Left ventricle myocardium inferior (tissue), 1 donor: ENCODE data around the gene RAB34. TPM values are rescaled to one million over a fixed set of nuclear protein-coding genes. Genes with fewer than 3 reads are reported as not detected.
"Not testable (repeated sequence)": the region's sequence is repeated elsewhere in the genome, so short reads cannot be mapped to it uniquely, and the experiment has no call there.

Experiments
- DNase-seq: peaks from one replicate; pipeline ENCODE4 v3.0.0-alpha.2; 2020
- H3K27ac ChIP-seq: fragments of 200-600 bp; replicated peaks from 2 replicates; pipeline ENCODE4 v1.8.0; 2021
- H3K27me3 ChIP-seq: fragments of 200-600 bp; 2 replicates; pipeline ENCODE4 v1.8.0; 2021; ENCODE audit warnings: low read depth
- H3K36me3 ChIP-seq: fragments of 200-600 bp; 2 replicates; pipeline ENCODE4 v1.8.0; 2021
- H3K4me1 ChIP-seq: fragments of 200-600 bp; 2 replicates; pipeline ENCODE4 v1.8.0; 2021
- H3K4me3 ChIP-seq: fragments of 200-600 bp; 2 replicates; pipeline ENCODE4 v1.8.0; 2021; ENCODE audit warnings: mild to moderate bottlenecking, moderate library complexity
- H3K9me3 ChIP-seq: fragments of 200-600 bp; replicated peaks from 2 replicates; pipeline ENCODE4 v1.8.0; 2021
- intact Hi-C: fragments of 100-400 bp; cut with micrococcal nuclease; formaldehyde crosslinking; loops from one replicate; pipeline ENCODE4 v1.11.0; 2022
- total RNA-seq: library from RNA; stranded (reverse); fragmentation: NEBNext Ultra II Directional; extraction: Animal tissue kit (Norgen Biotek cat#: 25700); gene quantifications from one replicate; pipeline ENCODE4 v1.2.1, GENCODE V29; 2021
- TF ChIP-seq, protein P1 (sequence below): fragments of 200-600 bp; IDR thresholded peaks from 2 replicates; pipeline ENCODE4 v1.8.0; 2021; ENCODE audit warnings: antibody characterized with exemption, mild to moderate bottlenecking, borderline replicate concordance
- donor health status: DM: no; HTN: yes; CAD: no; lungs with severe emphysema.

The RAB34 gene
- total RNA-seq, 1 donor from 2014 or later: 13.1 TPM

DNA sequence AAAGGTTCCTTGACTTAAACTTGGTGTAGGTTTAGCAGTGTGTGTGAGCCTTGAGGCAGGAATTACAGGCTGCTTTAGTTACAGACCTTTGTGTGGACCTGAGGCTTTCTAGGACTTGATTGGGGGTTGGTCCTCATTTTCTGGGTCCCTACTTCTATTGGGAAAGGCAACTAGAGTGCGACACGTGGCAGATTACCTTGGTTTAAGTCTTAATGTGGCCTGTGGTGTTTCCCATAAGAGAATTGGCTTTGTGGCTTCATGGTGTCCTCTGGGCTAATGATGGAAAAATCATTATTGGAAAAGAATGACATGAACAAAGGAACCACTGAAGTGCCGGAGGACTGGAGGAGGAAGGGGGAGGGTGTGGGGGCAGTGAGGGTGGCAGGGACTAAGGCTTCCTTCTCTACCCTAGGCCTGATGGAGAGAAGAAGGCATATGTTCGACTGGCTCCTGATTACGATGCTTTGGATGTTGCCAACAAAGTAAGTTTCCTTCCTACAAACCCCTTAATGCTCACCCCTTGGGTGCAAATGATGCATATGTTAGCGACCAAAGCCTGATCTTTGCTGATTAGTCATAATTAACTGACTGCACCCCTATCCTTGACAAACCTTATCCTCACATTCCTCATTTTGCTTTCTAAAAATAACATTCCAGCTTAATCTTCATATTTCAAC, 5.6 kb upstream of the RAB34 start:
- intact Hi-C loops: no loop called here
- no peaks in the 10 kb centered on the region for H3K9me3 ChIP-seq
- H3K27me3 ChIP-seq: no peaks in the 10 kb centered on the region
- H3K4me3 ChIP-seq: no peak overlapping the region
- H3K4me1 ChIP-seq: peaks cover 76% of the 10 kb centered on the region
- no peak for DNase-seq
- TF ChIP-seq, protein P1, sequence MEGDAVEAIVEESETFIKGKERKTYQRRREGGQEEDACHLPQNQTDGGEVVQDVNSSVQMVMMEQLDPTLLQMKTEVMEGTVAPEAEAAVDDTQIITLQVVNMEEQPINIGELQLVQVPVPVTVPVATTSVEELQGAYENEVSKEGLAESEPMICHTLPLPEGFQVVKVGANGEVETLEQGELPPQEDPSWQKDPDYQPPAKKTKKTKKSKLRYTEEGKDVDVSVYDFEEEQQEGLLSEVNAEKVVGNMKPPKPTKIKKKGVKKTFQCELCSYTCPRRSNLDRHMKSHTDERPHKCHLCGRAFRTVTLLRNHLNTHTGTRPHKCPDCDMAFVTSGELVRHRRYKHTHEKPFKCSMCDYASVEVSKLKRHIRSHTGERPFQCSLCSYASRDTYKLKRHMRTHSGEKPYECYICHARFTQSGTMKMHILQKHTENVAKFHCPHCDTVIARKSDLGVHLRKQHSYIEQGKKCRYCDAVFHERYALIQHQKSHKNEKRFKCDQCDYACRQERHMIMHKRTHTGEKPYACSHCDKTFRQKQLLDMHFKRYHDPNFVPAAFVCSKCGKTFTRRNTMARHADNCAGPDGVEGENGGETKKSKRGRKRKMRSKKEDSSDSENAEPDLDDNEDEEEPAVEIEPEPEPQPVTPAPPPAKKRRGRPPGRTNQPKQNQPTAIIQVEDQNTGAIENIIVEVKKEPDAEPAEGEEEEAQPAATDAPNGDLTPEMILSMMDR: no peak
- no peak overlapping the region for H3K27ac ChIP-seq
- H3K36me3 ChIP-seq: peaks cover 41% of the 10 kb centered on the region

DNA sequence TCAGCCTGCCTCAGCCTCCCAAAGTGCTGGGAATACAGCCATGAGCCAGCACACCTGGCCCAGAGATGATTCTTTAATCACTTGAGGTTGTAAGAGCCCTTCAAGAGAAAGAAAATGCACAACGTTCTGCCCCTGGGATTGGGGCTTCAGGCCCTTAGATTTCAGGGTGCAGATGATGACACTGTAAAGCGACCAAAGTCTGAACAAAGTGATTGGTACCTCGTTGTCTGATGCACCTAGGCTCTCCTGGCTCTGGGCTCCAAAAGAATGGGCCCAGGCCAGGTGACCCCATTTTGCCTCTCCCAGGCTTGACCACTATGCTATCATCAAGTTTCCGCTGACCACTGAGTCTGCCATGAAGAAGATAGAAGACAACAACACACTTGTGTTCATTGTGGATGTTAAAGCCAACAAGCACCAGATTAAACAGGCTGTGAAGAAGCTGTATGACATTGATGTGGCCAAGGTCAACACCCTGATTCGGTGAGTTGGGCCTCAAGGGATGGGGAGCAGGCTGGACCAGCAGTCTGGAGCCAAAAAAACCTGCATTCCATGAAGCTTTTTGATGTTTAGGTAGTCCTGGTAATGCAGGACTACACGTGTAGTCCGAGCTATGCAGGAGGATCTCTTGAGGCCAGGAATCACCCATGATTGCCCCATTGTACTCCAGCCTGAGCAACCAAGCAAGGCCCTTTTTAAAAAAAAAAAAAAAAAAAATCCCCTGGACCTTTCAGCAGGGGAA, 4.9 kb upstream of the RAB34 start:
- no peaks in the 10 kb centered on the region for H3K9me3 ChIP-seq
- TF ChIP-seq, protein P1: no peak
- peaks cover 7% of the 10 kb centered on the region for H3K27me3 ChIP-seq
- intact Hi-C loops: no loop called here
- H3K27ac ChIP-seq: no peak overlapping the region
- peaks cover 41% of the 10 kb centered on the region for H3K36me3 ChIP-seq
- no peak for DNase-seq
- no peak overlapping the region for H3K4me3 ChIP-seq
- peaks cover 76% of the 10 kb centered on the region for H3K4me1 ChIP-seq

DNA sequence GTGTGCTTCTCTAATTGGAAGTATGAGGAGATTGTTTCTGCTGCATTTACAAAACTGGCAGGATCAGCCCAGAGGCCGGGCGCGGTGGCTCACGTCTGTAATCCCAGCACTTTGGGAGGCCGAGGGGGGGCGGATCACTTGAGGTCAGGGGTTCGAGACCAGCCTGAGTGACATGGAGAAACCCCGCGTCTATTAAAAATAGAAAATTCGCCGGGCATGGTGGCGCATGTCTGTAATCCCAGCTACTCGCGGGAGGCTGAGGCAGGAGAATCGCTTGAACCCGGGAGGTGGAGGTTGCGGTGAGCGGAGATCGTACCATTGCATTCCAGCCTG, 3.3 kb upstream of the RAB34 start:
- H3K9me3 ChIP-seq, DNase-seq, intact Hi-C loops, H3K27ac ChIP-seq: not testable (repeated sequence)
- Histone ChIP-seq H3K4me3 (peak overlapping the region; percentile 82), H3K36me3 (peaks cover 41% of the 10 kb centered on the region), H3K4me1 (peaks cover 80% of the 10 kb centered on the region), H3K27me3 (peaks cover 19% of the 10 kb centered on the region)

DNA sequence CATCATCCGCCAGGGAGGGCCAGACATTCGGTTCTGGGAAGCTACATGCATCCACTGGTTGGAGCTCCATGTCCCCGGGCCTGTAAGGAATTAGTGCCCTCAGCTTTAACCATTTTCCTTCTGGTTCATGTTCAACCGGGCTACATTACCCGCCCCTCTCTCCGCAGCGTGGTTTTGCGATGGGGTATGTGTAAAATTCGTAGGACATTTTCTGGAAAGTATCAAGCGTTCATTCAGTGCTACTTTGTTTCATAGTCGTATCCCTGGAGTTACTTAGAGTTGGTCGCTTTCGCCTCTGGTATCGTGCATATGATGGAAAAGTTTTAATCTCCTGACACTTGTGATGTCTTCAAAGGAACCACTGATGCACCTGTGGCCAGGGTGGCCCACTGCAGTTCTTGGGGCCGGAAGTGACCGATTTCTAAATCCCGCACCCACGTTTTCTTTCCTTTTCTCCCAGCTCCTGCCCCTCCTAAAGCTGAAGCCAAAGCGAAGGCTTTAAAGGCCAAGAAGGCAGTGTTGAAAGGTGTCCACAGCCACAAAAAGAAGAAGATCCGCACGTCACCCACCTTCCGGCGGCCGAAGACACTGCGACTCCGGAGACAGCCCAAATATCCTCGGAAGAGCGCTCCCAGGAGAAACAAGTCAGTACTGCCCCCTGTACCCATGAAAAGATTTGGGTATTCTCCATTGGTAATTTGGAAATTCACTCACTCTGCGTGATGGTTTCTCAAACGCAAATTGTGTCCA, 2.8 kb upstream of the RAB34 start:
- DNase-seq: no peak
- Histone ChIP-seq H3K36me3 (peaks cover 41% of the 10 kb centered on the region), H3K27me3 (peaks cover 19% of the 10 kb centered on the region), H3K4me1 (peaks cover 78% of the 10 kb centered on the region), H3K4me3 (peak overlapping the region; percentile 82), H3K9me3 (no peaks in the 10 kb centered on the region), H3K27ac (peak overlapping the region; percentile 86)
- intact Hi-C loops: no loop called here
- TF ChIP-seq, protein P1: no peak

DNA sequence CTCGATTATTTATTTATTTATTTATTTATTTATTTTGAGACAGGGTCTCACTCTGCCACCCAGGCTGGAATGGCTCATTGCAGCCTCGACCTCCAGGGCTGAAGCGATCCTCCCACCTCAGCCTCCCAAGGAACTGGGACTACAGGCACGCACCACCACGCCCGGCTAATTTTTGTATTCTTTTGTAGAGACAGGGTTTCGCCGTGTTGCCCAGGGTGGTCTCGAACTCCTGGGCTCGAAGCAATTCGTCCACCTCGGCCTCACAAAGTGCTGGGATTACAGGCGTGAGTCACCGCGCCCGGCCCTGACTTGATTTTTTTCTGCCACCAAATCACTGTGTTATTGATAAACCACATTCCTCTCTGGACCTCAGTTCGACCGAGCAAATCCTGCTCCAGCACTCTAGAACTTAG, 1.4 kb upstream of the RAB34 start:
- H3K9me3 ChIP-seq: no peaks in the 10 kb centered on the region
- H3K27me3 ChIP-seq: peaks cover 19% of the 10 kb centered on the region
- intact Hi-C loops: no loop called here
- DNase-seq: no peak
- peaks cover 71% of the 10 kb centered on the region for H3K4me1 ChIP-seq
- TF ChIP-seq, protein P1: no peak
- peaks cover 46% of the 10 kb centered on the region for H3K36me3 ChIP-seq
- peak overlapping the region; percentile 86 for H3K27ac ChIP-seq
- H3K4me3 ChIP-seq: peak overlapping the region; percentile 82
